SKM-1 treated with dmso at 0.1 percent for 144 hours (cell line): ENCODE measurements around the gene LRRC23.

Experiments
- DNase-seq: peaks from one replicate; lab custom pipeline; 2025; ENCODE audit not compliant: unreplicated experiment; lab: John Stamatoyannopoulos, UW

The LRRC23 gene

GRCh38 chr12:6956021-6956727 lies 51.6 kb downstream of the LRRC23 start:
- no peak for DNase-seq

GRCh38 chr12:6957151-6957701 lies 52.6 kb downstream of the LRRC23 start:
- no peak for DNase-seq

DNA sequence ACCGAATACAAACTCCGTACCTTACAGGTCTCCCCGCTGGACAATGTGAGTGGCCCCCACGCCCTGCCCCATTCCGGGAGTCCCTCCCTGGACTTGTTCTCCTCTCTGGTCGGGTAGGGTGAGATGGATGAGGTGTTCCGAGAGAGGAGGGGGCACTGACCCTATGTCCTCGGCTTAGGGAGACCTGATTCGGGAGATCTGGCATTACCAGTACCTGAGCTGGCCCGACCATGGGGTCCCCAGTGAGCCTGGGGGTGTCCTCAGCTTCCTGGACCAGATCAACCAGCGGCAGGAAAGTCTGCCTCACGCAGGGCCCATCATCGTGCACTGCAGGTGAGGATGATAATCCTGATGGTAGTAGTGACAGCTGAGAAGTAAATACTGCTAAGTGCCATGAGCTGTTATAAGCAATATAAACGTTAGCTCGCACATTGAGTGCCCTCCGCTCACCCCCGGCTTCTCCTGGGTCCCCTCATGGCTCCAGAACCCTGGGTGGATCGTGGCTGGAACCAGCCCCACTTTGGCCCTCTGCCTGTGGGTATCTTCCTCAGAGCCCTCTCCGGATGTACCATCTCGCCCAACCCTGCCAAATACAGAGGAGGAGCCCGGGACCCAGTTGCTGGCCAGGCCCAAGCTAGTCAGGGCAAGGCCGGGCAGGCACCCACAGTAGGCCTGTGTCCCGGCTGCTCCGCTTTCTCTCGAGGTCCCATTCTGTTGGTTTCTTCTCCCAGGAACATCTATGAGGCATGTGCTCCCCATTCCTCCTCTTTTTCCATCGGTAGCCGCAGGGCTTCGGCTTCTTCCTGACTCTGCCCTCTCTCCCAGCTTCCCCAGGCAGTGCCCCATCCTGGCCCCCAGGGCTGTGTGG lies 53.4 kb downstream of the LRRC23 start:
- no peak for DNase-seq

GRCh38 chr12:6958609-6959057 lies 54.0 kb downstream of the LRRC23 start:
- no peak for DNase-seq

DNA sequence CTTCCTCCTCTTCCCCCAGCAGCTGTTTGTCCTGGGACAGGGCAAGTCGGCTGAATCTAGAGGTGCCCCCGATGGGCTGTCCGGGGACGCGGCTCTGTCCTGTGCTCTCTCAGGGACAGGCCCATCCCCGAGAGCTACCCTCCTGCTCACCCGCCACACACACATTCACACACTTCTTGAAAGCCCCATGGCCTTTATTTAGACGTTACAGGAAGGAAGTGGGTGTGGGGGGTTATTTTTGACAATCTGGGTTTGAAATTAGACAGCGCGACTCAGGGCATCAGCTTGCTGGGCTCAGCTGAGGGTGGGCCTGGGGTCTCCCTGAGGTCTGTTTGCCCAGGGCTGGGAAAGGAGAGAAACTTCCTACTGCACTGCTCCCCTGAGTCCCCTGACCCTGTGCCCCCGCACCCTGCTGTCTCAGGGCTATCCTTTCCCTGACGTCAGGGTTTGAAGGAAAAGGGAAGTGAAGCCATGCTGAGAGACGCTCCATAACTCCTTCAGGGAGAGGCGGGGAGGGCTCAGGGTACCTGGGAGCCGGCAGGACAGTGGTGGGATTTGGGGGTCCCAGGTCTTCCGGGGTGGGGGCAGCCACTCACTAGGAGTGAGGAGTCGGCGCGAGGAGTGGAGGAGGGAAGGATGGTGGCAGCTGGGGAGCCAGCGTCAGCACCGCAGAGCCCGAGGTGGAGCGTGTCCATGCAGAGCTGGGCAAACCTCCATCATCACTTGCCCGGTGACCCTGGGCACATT lies 54.6 kb downstream of the LRRC23 start:
- peak; percentile 29 for DNase-seq

- DNase-seq, result no peak
These were observed 55.4 kb downstream of the LRRC23 start for GRCh38 chr12:6959805-6960592.

GRCh38 chr12:6960593-6961277 lies 56.1 kb downstream of the LRRC23 start:
- no peak for DNase-seq

DNA sequence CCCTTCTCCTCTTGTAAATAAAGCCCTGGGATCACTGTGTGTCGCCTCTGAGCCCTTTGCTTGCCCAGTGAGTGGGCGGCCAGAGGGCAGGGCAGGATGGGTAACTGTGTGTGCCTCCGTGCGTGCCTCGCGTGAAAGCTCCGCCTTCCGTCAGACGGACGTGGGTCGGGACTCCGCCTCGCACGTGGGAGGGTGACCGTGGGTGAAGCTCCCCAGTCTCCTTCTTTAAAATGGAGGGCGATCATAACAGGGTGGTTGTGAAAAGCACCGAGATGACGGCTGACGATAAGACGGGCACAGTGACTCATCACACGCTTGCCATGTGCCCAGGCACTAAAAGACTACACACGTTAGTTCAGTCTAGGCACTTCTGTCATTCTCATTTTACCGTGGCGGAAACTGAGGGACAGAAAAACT lies 56.7 kb downstream of the LRRC23 start:
- DNase-seq, result no peak

DNA sequence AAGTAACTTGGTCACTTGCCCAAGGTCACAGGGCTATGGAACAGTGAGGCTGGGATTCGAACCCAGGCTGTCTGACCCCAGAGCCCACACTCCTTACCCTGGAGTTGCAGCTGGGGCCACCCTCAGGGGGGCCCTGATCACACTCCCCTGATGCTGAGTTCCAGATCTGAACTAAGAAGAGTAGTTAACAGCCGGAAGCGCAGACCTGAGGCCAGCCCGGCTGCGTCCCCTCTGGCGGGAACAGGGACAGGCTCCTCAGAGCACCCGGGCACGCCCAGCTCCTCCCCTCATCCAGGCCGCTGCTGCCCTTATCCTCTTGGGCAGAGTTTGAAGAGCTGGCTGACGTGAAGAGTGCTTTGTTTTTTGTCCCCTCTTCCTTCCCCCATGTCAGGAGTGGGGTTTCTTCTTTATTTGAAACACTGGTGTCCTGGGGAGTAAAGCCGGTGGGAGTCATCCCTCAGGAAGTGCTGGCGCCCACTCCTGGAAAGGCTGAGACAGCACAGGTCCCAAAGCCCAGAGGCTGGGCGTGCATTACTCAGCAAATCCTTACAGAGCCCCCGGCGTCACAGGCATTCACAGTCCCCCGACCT lies 57.2 kb downstream of the LRRC23 start:
- DNase-seq, result no peak

DNA sequence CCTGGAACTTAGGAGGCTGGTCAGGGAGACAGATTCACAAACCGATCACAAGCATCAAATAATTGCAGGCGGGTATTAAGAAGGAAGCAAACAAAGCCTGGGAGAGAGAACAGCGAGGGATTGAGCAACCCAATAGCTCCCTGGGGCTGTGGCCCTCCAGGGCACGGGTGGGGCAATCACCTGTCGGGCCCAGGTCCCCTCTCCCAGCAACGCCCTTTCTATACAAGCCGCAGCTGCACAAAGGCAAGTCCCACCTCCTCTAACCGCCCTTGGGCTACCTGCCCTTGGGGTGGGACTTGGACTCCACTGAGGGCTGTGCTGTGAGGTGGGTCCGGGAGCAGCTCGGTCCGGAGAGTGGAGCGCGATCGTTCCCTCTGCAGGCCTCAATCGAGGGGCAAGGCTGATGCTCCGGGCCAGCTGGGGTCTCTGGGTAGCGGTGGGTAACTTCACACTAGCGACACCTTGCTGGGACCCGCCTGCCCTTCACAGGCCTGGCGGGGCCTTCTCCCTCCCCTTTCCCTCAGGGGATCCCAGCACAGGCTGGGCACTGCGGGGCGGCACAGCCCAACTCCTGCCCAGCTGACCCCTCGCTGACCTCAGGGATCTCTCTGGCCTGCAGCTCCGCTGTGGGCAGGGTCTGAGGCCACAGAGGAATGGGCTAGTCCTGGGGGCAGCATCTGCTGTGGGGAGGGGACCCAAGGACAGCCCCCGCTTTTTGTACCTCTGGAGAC lies 57.8 kb downstream of the LRRC23 start:
- DNase-seq, result no peak

GRCh38 chr12:6963016-6963731 lies 58.6 kb downstream of the LRRC23 start:
- no peak for DNase-seq
